ENCODE data around the gene MPC1.

The MPC1 gene

GRCh38 chr6:166366921-166367320, 15.8 kb downstream of the MPC1 start:
- no peaks in the 10 kb centered on the region for H3K36me3 ChIP-seq (replicated peaks; ENCODE audit: insufficient read depth, low read length)
- H3K4me2 ChIP-seq (ENCODE audit: low read depth, low read length): no peak overlapping the region
- H3K27me3 ChIP-seq (replicated peaks; ENCODE audit: insufficient read depth, low read length): no peaks in the 10 kb centered on the region
- H3K4me1 ChIP-seq (ENCODE audit: low read length): peaks cover 15% of the 10 kb centered on the region
- H3K9me2 ChIP-seq (replicated peaks; ENCODE audit: insufficient read depth, low read length): no peaks in the 10 kb centered on the region
- no peak overlapping the region for H3K9ac ChIP-seq (ENCODE audit: low read length)
- H3F3A ChIP-seq (ENCODE audit: insufficient read depth, low read length): peaks cover 13% of the 10 kb centered on the region; the same call in 1 of the 2 replicates
- TF ChIP-seq EZH2 (optimal IDR thresholded peaks at IDR 0.05; ENCODE audit: low read depth, low read length): no peak
- TF ChIP-seq EZH2phosphoT487 (IDR thresholded peaks at IDR 0.05; ENCODE audit: low read length): no peak
- TF ChIP-seq CTCF (IDR thresholded peaks at IDR 0.05; ENCODE audit: low read length): no peak
- no peak overlapping the region for H3K4me3 ChIP-seq (ENCODE audit: low read length)
- no peak for DNase-seq
- H3K27ac ChIP-seq (ENCODE audit: low read length): no peak overlapping the region
- no peaks in the 10 kb centered on the region for H3K9me3 ChIP-seq (replicated peaks; ENCODE audit: insufficient read depth, low read length)
- H3K79me2 ChIP-seq (ENCODE audit: low read length): no peaks in the 10 kb centered on the region
- no peaks in the 10 kb centered on the region for H4K20me1 ChIP-seq (ENCODE audit: insufficient read depth, low read length)
- no peak overlapping the region for H2AFZ ChIP-seq (ENCODE audit: low read length)

- H3K9ac ChIP-seq (ENCODE audit: low read length): peak overlapping the region; percentile 18; the same call in 1 of the 2 replicates
- H2AFZ ChIP-seq (ENCODE audit: low read length): no peak overlapping the region
- H3K4me1 ChIP-seq (ENCODE audit: low read length): peaks cover 15% of the 10 kb centered on the region
- no peaks in the 10 kb centered on the region for H3K9me3 ChIP-seq (replicated peaks; ENCODE audit: insufficient read depth, low read length)
- H3K4me3 ChIP-seq (ENCODE audit: low read length): 0 out of 2 replicates have a peak overlapping the region, but pooled peaks have one; percentile 15
- H3F3A ChIP-seq (ENCODE audit: insufficient read depth, low read length): peaks cover 13% of the 10 kb centered on the region; the same call in 1 of the 2 replicates
- TF ChIP-seq EZH2phosphoT487 (IDR thresholded peaks at IDR 0.05; ENCODE audit: low read length): no peak
- no peak for TF ChIP-seq CTCF (IDR thresholded peaks at IDR 0.05; ENCODE audit: low read length)
- TF ChIP-seq EZH2 (optimal IDR thresholded peaks at IDR 0.05; ENCODE audit: low read depth, low read length): no peak
- H3K27ac ChIP-seq (ENCODE audit: low read length): peak overlapping the region; percentile 58; the same call in 1 of the 2 replicates
- no peaks in the 10 kb centered on the region for H4K20me1 ChIP-seq (ENCODE audit: insufficient read depth, low read length)
- no peaks in the 10 kb centered on the region for H3K36me3 ChIP-seq (replicated peaks; ENCODE audit: insufficient read depth, low read length)
- H3K79me2 ChIP-seq (ENCODE audit: low read length): no peaks in the 10 kb centered on the region
- DNase-seq: peak; percentile 7
- peak overlapping the region; percentile 73 for H3K4me2 ChIP-seq (ENCODE audit: low read depth, low read length)
- no peaks in the 10 kb centered on the region for H3K9me2 ChIP-seq (replicated peaks; ENCODE audit: insufficient read depth, low read length)
- H3K27me3 ChIP-seq (replicated peaks; ENCODE audit: insufficient read depth, low read length): no peaks in the 10 kb centered on the region
Measured at GRCh38 chr6:166365806-166366205, 16.9 kb downstream of the MPC1 start.

- Histone ChIP-seq H3K9me3 (replicated peaks; ENCODE audit: insufficient read depth, low read length) (no peaks in the 10 kb centered on the region), H3K27me3 (replicated peaks; ENCODE audit: insufficient read depth, low read length) (no peaks in the 10 kb centered on the region), H3K27ac (ENCODE audit: low read length) (peak overlapping the region; percentile 58; the same call in 1 of the 2 replicates), H4K20me1 (ENCODE audit: insufficient read depth, low read length) (no peaks in the 10 kb centered on the region), H3F3A (ENCODE audit: insufficient read depth, low read length) (peaks cover 13% of the 10 kb centered on the region; the same call in 1 of the 2 replicates), H3K4me2 (ENCODE audit: low read depth, low read length) (peak overlapping the region; percentile 73), H3K4me1 (ENCODE audit: low read length) (peaks cover 15% of the 10 kb centered on the region), H3K9me2 (replicated peaks; ENCODE audit: insufficient read depth, low read length) (no peaks in the 10 kb centered on the region), H3K79me2 (ENCODE audit: low read length) (no peaks in the 10 kb centered on the region), H2AFZ (ENCODE audit: low read length) (no peak overlapping the region), H3K36me3 (replicated peaks; ENCODE audit: insufficient read depth, low read length) (no peaks in the 10 kb centered on the region), H3K9ac (ENCODE audit: low read length) (no peak overlapping the region), H3K4me3 (ENCODE audit: low read length) (0 out of 2 replicates have a peak overlapping the region, but pooled peaks have one; percentile 15)
- DNase-seq: peak; percentile 6
- TF ChIP-seq CTCF (IDR thresholded peaks at IDR 0.05; ENCODE audit: low read length) (no peak), EZH2phosphoT487 (IDR thresholded peaks at IDR 0.05; ENCODE audit: low read length) (no peak), EZH2 (optimal IDR thresholded peaks at IDR 0.05; ENCODE audit: low read depth, low read length) (no peak)
Measured at GRCh38 chr6:166365221-166365620, 17.5 kb downstream of the MPC1 start.
